Astrocyte (in vitro differentiated cells and primary cell): Measurements from ENCODE around the gene MYPN. TPM values are rescaled to one million over a fixed set of nuclear protein-coding genes. Genes with fewer than 3 reads are reported as not detected.
A peak's percentile ranks its signal among the peaks of the same experiment; 100 is the strongest.

ENCODE experiments used
- DNase-seq: peaks from one replicate; pipeline ENCODE4 v3.0.0-alpha.2; 2010; ENCODE audit warnings: low read depth
- FAIRE-seq: peaks from 2 replicates; lab custom pipeline; 2011; peaks lifted over from hg19 to GRCh38; lab: Jason Lieb, UNC
- H2AFZ ChIP-seq: 2 replicates; pipeline ENCODE4 v1.6.0; 2012; ENCODE audit warnings: low read depth, low read length, inconsistent platforms
- H3K27ac ChIP-seq: 2 replicates; pipeline ENCODE4 v1.5.1; 2011; ENCODE audit warnings: low read depth, low read length, inconsistent platforms
- H3K27me3 ChIP-seq: 2 replicates; pipeline ENCODE4 v1.6.0; 2011; ENCODE audit warnings: low read length, inconsistent platforms; ENCODE audit not compliant: insufficient read depth
- H3K36me3 ChIP-seq: 2 replicates; pipeline ENCODE4 v1.5.1; 2011; ENCODE audit warnings: low read length, inconsistent platforms; ENCODE audit not compliant: insufficient read depth
- H3K4me1 ChIP-seq: 2 replicates; pipeline ENCODE4 v1.5.1; 2011; ENCODE audit warnings: low read length, inconsistent platforms; ENCODE audit not compliant: insufficient read depth
- H3K4me2 ChIP-seq: 2 replicates; pipeline ENCODE4 v1.6.0; 2012; ENCODE audit warnings: low read length, inconsistent platforms
- H3K4me3 ChIP-seq: 2 replicates; pipeline ENCODE4 v1.5.1; 2011; ENCODE audit warnings: low read depth, mild to moderate bottlenecking, low read length, inconsistent platforms; ENCODE audit not compliant: insufficient read depth
- H3K79me2 ChIP-seq: 2 replicates; pipeline ENCODE4 v1.6.0; 2012; ENCODE audit warnings: mild to moderate bottlenecking, low read length, inconsistent platforms; ENCODE audit not compliant: insufficient read depth
- H3K9ac ChIP-seq: 2 replicates; pipeline ENCODE4 v1.6.0; 2012; ENCODE audit warnings: mild to moderate bottlenecking, low read length, inconsistent platforms
- H3K9me3 ChIP-seq: 2 replicates; pipeline ENCODE4 v1.5.1; 2012; ENCODE audit warnings: low read depth, mild to moderate bottlenecking, low read length, inconsistent platforms; ENCODE audit not compliant: insufficient read depth
- H4K20me1 ChIP-seq: 2 replicates; pipeline ENCODE4 v1.6.0; 2012; ENCODE audit warnings: low read length, inconsistent platforms; ENCODE audit not compliant: insufficient read depth
- H3K27ac Mint-ChIP-seq: one replicate; pipeline ENCODE4 v1.8.0; 2021; ENCODE audit warnings: mild to moderate bottlenecking, mixed read lengths; ENCODE audit not compliant: unreplicated experiment
- H3K27me3 Mint-ChIP-seq: one replicate; pipeline ENCODE4 v1.8.0; 2021; ENCODE audit warnings: low read depth, mixed read lengths; ENCODE audit not compliant: unreplicated experiment
- H3K36me3 Mint-ChIP-seq: one replicate; pipeline ENCODE4 v1.8.0; 2021; ENCODE audit warnings: low read depth, mixed read lengths; ENCODE audit not compliant: unreplicated experiment
- H3K4me1 Mint-ChIP-seq: one replicate; pipeline ENCODE4 v1.8.0; 2021; ENCODE audit warnings: low read depth, mixed read lengths; ENCODE audit not compliant: unreplicated experiment
- H3K4me3 Mint-ChIP-seq: one replicate; pipeline ENCODE4 v1.8.0; 2021; ENCODE audit warnings: mild to moderate bottlenecking, moderate library complexity, mixed read lengths; ENCODE audit not compliant: unreplicated experiment
- H3K9me3 Mint-ChIP-seq: one replicate; pipeline ENCODE4 v1.8.0; 2021; ENCODE audit warnings: mild to moderate bottlenecking, mixed read lengths; ENCODE audit not compliant: unreplicated experiment
- CTCF ChIP-seq: IDR thresholded peaks from 2 replicates; pipeline ENCODE4 v1.5.1; 2011; ENCODE audit warnings: low read depth, mild to moderate bottlenecking, inconsistent platforms, low read length, moderate library complexity; ENCODE audit not compliant: insufficient read depth
- EZH2 ChIP-seq: IDR thresholded peaks from 2 replicates; pipeline ENCODE4 v1.6.1; 2012; ENCODE audit warnings: mild to moderate bottlenecking, low read length, inconsistent platforms; ENCODE audit not compliant: insufficient read depth
- total RNA-seq: library from RNA; stranded (reverse); gene quantifications from 2 replicates; pipeline ENCODE4 v1.2.1, GENCODE V29; 2021

The MYPN gene
- total RNA-seq, 1 donor from 2014 or later, result 0.11 TPM

- no peak overlapping the region for H3K9ac ChIP-seq
- H3K4me2 ChIP-seq, result no peak overlapping the region
- no peaks in the 10 kb centered on the region for H3K79me2 ChIP-seq
- no peaks in the 10 kb centered on the region for H4K20me1 ChIP-seq
- H3K36me3 ChIP-seq, result no peaks in the 10 kb centered on the region
- no peak for FAIRE-seq
- no peak overlapping the region for H3K4me3 ChIP-seq
- peaks cover 10% of the 10 kb centered on the region for H3K4me1 ChIP-seq
- Mint-ChIP-seq H3K27me3 (no peaks in the 10 kb centered on the region), H3K27ac (no peak overlapping the region), H3K4me1 (peaks cover 7% of the 10 kb centered on the region), H3K36me3 (no peaks in the 10 kb centered on the region), H3K9me3 (no peaks in the 10 kb centered on the region), H3K4me3 (no peak overlapping the region)
- no peak for TF ChIP-seq EZH2
- TF ChIP-seq CTCF, result no peak
- H3K27me3 ChIP-seq, result no peaks in the 10 kb centered on the region
- H2AFZ ChIP-seq, result peak overlapping the region; percentile 7
- H3K27ac ChIP-seq, result no peak overlapping the region
- no peak for DNase-seq
- no peaks in the 10 kb centered on the region for H3K9me3 ChIP-seq
These were observed 21.4 kb upstream of the MYPN start for GRCh38 chr10:68087685-68088401.

GRCh38 chr10:68088740-68089139 lies 20.5 kb upstream of the MYPN start:
- no peaks in the 10 kb centered on the region for H3K27me3 Mint-ChIP-seq
- Histone ChIP-seq H3K4me2 (peak overlapping the region; percentile 67), H3K27me3 (no peaks in the 10 kb centered on the region), H3K9ac (peak overlapping the region; percentile 22), H3K27ac (peak overlapping the region; percentile 10), H3K4me1 (peaks cover 11% of the 10 kb centered on the region), H4K20me1 (no peaks in the 10 kb centered on the region), H3K79me2 (no peaks in the 10 kb centered on the region), H3K9me3 (no peaks in the 10 kb centered on the region), H3K4me3 (no peak overlapping the region), H3K36me3 (no peaks in the 10 kb centered on the region), H2AFZ (peak overlapping the region; percentile 7)
- TF ChIP-seq EZH2 (no peak), CTCF (no peak)
- FAIRE-seq (no peak), DNase-seq (peak; percentile 82)
- H3K36me3 Mint-ChIP-seq, result no peaks in the 10 kb centered on the region
- H3K9me3 Mint-ChIP-seq, result no peaks in the 10 kb centered on the region
- no peak overlapping the region for H3K27ac Mint-ChIP-seq
- no peak overlapping the region for H3K4me3 Mint-ChIP-seq
- H3K4me1 Mint-ChIP-seq, result peaks cover 7% of the 10 kb centered on the region

- Histone ChIP-seq H2AFZ (no peak overlapping the region), H3K27ac (no peak overlapping the region), H3K36me3 (no peaks in the 10 kb centered on the region), H3K79me2 (no peaks in the 10 kb centered on the region), H3K9ac (no peak overlapping the region), H3K27me3 (no peaks in the 10 kb centered on the region), H3K4me3 (no peak overlapping the region), H4K20me1 (no peaks in the 10 kb centered on the region), H3K4me2 (no peak overlapping the region), H3K4me1 (peaks cover 24% of the 10 kb centered on the region), H3K9me3 (no peaks in the 10 kb centered on the region)
- Mint-ChIP-seq H3K4me3 (no peak overlapping the region), H3K27me3 (no peaks in the 10 kb centered on the region), H3K27ac (no peak overlapping the region), H3K4me1 (peaks cover 17% of the 10 kb centered on the region), H3K36me3 (no peaks in the 10 kb centered on the region), H3K9me3 (peaks cover 2% of the 10 kb centered on the region)
- FAIRE-seq, result no peak
- DNase-seq, result no peak
- no peak for TF ChIP-seq CTCF
- TF ChIP-seq EZH2, result no peak
These were observed 18.7 kb upstream of the MYPN start for GRCh38 chr10:68090586-68090985.
